Fibroblast of lung (primary cell): ENCODE results near the gene DAB1. TPM values are rescaled to one million over a fixed set of nuclear protein-coding genes. Genes with fewer than 3 reads are reported as not detected.
"Not testable (repeated sequence)": the region's sequence is repeated elsewhere in the genome, so short reads cannot be mapped to it uniquely, and the experiment has no call there.

Experiments used
- DNase-seq, 2 donors: peaks; one replicate each; pipeline versions ENCODE4 v3.0.0 to v3.0.0-alpha.2; 2010; ENCODE audit warnings: low read depth in 2 of 2
- H2AFZ ChIP-seq: 2 replicates; pipeline ENCODE4 v1.5.1; 2012; ENCODE audit warnings: low read length, control low read depth, inconsistent platforms
- H3K27ac ChIP-seq: 2 replicates; pipeline ENCODE4 v1.5.1; 2011; ENCODE audit warnings: low read length, control low read depth; ENCODE audit not compliant: insufficient read depth
- H3K27me3 ChIP-seq: 2 replicates; pipeline ENCODE4 v1.5.1; 2011; ENCODE audit warnings: mild to moderate bottlenecking, low read length; ENCODE audit not compliant: control insufficient read depth, insufficient read depth
- H3K36me3 ChIP-seq: 2 replicates; pipeline ENCODE4 v1.5.1; 2011; ENCODE audit warnings: low read length; ENCODE audit not compliant: control insufficient read depth, insufficient read depth
- H3K4me1 ChIP-seq: 2 replicates; pipeline ENCODE4 v1.5.1; 2011; ENCODE audit warnings: low read length; ENCODE audit not compliant: control insufficient read depth, insufficient read depth; ENCODE audit errors: extremely low read depth
- H3K4me2 ChIP-seq: 2 replicates; pipeline ENCODE4 v1.5.1; 2011; ENCODE audit warnings: low read length, control low read depth; ENCODE audit not compliant: insufficient read depth; ENCODE audit errors: extremely low read depth
- H3K4me3 ChIP-seq, 4 experiments: fragments of 200-600 bp in 1 of 4; sonication (generic) in 1 of 4; replicated peaks in 1 of 4; 2 replicates each; pipeline ENCODE4 v1.5.1; 2011 to 2016; ENCODE audit warnings: low read length in 4 of 4, low read depth in 3 of 4, mild to moderate bottlenecking in 3 of 4, control low read depth in 2 of 4, inconsistent platforms in 1 of 4, mixed read lengths in 1 of 4; ENCODE audit not compliant: insufficient read depth in 1 of 4; ENCODE audit errors: control extremely low read depth in 1 of 4
- H3K79me2 ChIP-seq: 2 replicates; pipeline ENCODE4 v1.5.1; 2012; ENCODE audit warnings: mild to moderate bottlenecking, low read length, inconsistent platforms; ENCODE audit not compliant: control insufficient read depth, insufficient read depth
- H3K9ac ChIP-seq: 2 replicates; pipeline ENCODE4 v1.5.1; 2011; ENCODE audit warnings: mild to moderate bottlenecking, low read length, control low read depth; ENCODE audit not compliant: insufficient read depth
- H3K9me3 ChIP-seq: 2 replicates; pipeline ENCODE4 v1.5.1; 2012; ENCODE audit warnings: low read depth, low read length; ENCODE audit not compliant: control insufficient read depth, insufficient read depth
- H4K20me1 ChIP-seq: 2 replicates; pipeline ENCODE4 v1.5.1; 2011; ENCODE audit warnings: low read length; ENCODE audit not compliant: control insufficient read depth, insufficient read depth; ENCODE audit errors: extremely low read depth
- CTCF ChIP-seq, 2 donors: IDR thresholded peaks in 1 of 2; conservative IDR thresholded peaks in 1 of 2; 1 replicate in 1 of 2; 2 replicates in 1 of 2; pipeline ENCODE4 v1.5.1; 2011 to 2012; ENCODE audit warnings: low read length in 2 of 2, control low read depth in 1 of 2, inconsistent platforms in 1 of 2, low read depth in 1 of 2, mild to moderate bottlenecking in 1 of 2
- EZH2 ChIP-seq: IDR thresholded peaks from 2 replicates; pipeline ENCODE4 v1.5.1; 2012; ENCODE audit warnings: low read length, control low read depth, mild to moderate bottlenecking; ENCODE audit errors: missing control alignments
- polyA plus RNA-seq, 2 donors: library from polyadenylated mRNA; depleted of rRNA in 1 of 2; stranded (reverse) in 1 of 2; unstranded in 1 of 2; fragments of >200 nt; gene quantifications; 2 replicates each; pipeline ENCODE4 v1.2.1, GENCODE V29; 2011 to 2012; ENCODE audit warnings: missing spikeins in 1 of 2
- total RNA-seq: library from RNA; depleted of rRNA; stranded (reverse); fragments of >200 nt; gene quantifications from 2 replicates; pipeline ENCODE4 v1.2.1, GENCODE V29; 2014

Gene DAB1
- total and polyA plus RNA-seq, 2 donors (not counting 1 experiment from before 2014, with no cell fraction given): 0.17 to 2.0 TPM

DNA sequence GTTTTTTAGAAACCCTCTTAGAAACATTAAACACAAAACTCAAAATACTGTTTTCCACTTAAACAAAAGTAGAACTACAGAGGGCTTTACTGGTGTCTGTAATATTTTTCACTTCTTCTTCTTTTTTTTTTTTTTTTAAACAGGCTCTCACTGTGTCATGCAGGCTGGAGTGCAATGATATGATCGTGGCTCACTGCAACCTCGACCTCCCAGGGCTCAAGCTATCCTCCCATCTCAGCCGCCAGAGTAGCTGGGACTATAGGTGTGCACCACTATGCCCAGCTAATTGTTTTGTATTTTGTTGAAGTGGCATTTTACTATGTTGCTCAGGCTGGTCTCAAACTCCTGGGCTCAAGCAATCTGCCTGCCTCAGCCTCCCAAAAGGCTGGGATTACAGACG lies 194.8 kb downstream of the DAB1 start:
- DNase-seq: no peak
- Histone ChIP-seq H2AFZ (no peak overlapping the region), H3K27me3 (no peaks in the 10 kb centered on the region), H3K4me2 (no peak overlapping the region), H3K9ac (no peak overlapping the region), H3K9me3 (no peaks in the 10 kb centered on the region), H3K79me2 (no peaks in the 10 kb centered on the region), H3K4me1 (no peaks in the 10 kb centered on the region), H4K20me1 (peaks cover 1% of the 10 kb centered on the region), H3K4me3 (no peak overlapping the region), H3K36me3 (no peaks in the 10 kb centered on the region), H3K27ac (no peak overlapping the region)
- TF ChIP-seq EZH2 (no peak), CTCF (conservative IDR thresholded peaks at IDR 0.05 in 1 of 2, IDR thresholded peaks at IDR 0.05 in 1 of 2; ENCODE audit: low read depth in 1 of 2, low read length in 2 of 2) (no peak)

- Histone ChIP-seq H3K4me2 (no peak overlapping the region), H3K27ac (no peak overlapping the region), H3K36me3 (no peaks in the 10 kb centered on the region), H4K20me1 (peaks cover 1% of the 10 kb centered on the region), H3K9me3 (no peaks in the 10 kb centered on the region), H3K9ac (no peak overlapping the region), H2AFZ (no peak overlapping the region), H3K27me3 (no peaks in the 10 kb centered on the region), H3K4me3 (no peak overlapping the region), H3K4me1 (no peaks in the 10 kb centered on the region), H3K79me2 (no peaks in the 10 kb centered on the region)
- no peak for TF ChIP-seq EZH2
- TF ChIP-seq CTCF (conservative IDR thresholded peaks at IDR 0.05 in 1 of 2, IDR thresholded peaks at IDR 0.05 in 1 of 2; ENCODE audit: low read depth in 1 of 2, low read length in 2 of 2): no peak
- DNase-seq: no peak
Observed at GRCh38 chr1:57222801-57223200, 201.1 kb downstream of the DAB1 start.

DNA sequence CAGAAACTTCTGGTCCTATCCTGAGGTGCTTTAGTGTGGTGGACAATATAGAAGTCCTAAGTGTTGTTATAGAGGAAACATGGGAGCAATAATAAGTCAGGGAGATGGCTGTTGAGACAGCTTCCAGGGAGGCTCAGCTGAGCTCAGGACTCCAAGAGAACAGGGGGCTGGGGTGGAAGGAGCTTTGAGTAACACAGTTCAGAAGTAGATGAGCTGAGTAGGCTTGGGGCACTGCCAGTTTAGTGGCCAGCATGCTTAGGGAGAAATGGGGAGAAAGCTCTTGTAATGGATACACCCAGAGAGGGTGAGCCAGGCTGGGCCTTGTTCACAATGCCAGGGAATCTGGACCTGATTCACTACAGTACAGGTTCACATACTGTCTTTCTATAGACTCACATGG lies 201.6 kb downstream of the DAB1 start:
- no peaks in the 10 kb centered on the region for H3K9me3 ChIP-seq
- TF ChIP-seq CTCF (conservative IDR thresholded peaks at IDR 0.05 in 1 of 2, IDR thresholded peaks at IDR 0.05 in 1 of 2; ENCODE audit: low read depth in 1 of 2, low read length in 2 of 2): no peak
- no peak for TF ChIP-seq EZH2
- H3K27me3 ChIP-seq: no peaks in the 10 kb centered on the region
- no peak for DNase-seq
- peaks cover 1% of the 10 kb centered on the region for H4K20me1 ChIP-seq
- H3K36me3 ChIP-seq: no peaks in the 10 kb centered on the region
- no peaks in the 10 kb centered on the region for H3K79me2 ChIP-seq
- H3K27ac ChIP-seq: no peak overlapping the region
- H3K4me3 ChIP-seq: no peak overlapping the region
- no peak overlapping the region for H2AFZ ChIP-seq
- no peak overlapping the region for H3K9ac ChIP-seq
- H3K4me2 ChIP-seq: no peak overlapping the region
- H3K4me1 ChIP-seq: no peaks in the 10 kb centered on the region

DNA sequence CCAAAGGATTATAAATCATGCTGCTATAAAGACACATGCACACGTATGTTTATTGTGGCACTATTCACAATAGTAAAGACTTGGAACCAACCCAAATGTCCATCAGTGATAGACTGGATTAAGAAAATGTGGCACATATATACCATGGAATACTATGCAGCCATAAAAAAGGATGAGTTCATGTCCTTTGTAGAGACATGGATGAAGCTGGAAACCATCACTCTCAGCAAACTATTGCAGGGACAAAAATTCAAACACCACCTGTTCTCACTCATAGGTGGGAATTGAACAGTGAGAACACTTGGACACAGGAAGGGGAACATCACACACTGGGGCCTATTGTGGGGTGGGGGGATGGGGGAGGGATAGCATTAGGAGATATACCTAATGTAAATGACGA lies 203.0 kb downstream of the DAB1 start:
- not testable (repeated sequence) for H3K4me3 ChIP-seq, H2AFZ ChIP-seq, H3K27ac ChIP-seq, H3K4me1 ChIP-seq, DNase-seq, H3K36me3 ChIP-seq, H3K9ac ChIP-seq, H3K27me3 ChIP-seq, H3K79me2 ChIP-seq, H4K20me1 ChIP-seq, H3K9me3 ChIP-seq, H3K4me2 ChIP-seq
